ENCODE results near the gene CLC.

- TF ChIP-seq EZH2phosphoT487 (IDR thresholded peaks at IDR 0.05; ENCODE audit: low read depth), result no peak
- TF ChIP-seq, protein P1, sequence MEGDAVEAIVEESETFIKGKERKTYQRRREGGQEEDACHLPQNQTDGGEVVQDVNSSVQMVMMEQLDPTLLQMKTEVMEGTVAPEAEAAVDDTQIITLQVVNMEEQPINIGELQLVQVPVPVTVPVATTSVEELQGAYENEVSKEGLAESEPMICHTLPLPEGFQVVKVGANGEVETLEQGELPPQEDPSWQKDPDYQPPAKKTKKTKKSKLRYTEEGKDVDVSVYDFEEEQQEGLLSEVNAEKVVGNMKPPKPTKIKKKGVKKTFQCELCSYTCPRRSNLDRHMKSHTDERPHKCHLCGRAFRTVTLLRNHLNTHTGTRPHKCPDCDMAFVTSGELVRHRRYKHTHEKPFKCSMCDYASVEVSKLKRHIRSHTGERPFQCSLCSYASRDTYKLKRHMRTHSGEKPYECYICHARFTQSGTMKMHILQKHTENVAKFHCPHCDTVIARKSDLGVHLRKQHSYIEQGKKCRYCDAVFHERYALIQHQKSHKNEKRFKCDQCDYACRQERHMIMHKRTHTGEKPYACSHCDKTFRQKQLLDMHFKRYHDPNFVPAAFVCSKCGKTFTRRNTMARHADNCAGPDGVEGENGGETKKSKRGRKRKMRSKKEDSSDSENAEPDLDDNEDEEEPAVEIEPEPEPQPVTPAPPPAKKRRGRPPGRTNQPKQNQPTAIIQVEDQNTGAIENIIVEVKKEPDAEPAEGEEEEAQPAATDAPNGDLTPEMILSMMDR (IDR thresholded peaks at IDR 0.05; ENCODE audit: low read depth, low read length), result no peak
These were observed 17.1 kb upstream of the CLC start for GRCh38 chr19:39754971-39755370.
